Measurements from ENCODE around the gene ZAP70.

ZAP70 gene

DNA sequence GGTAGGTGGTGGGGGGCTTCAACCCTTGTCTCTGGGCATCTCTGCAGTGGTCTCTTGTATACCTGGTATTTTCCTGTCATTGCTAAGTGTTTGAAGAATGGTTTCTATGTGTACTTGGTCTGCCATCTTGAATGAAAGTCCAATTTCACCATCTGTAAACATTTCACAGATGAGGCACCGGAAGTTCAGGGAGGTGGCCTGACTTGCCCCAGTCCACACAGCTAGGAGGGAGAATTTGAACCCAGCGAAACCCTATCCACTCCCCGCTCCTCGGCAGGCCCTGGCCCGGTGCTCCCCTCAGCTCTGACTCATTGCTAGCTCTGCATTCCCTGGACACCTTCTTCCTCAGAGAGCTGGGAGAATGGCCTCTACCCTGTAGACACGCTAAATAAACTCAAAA, 30.5 kb downstream of the ZAP70 start:
- H3K4me2 ChIP-seq, result peak overlapping the region in 1 of 11 experiments; percentile 9; a peak in 1 of 22 replicates
- H3K36me3 ChIP-seq, result peaks cover 0 to 30% (median 11%) of the 10 kb centered on the region in 11 experiments; a peak in 13 of 22 replicates
- H3K9me3 ChIP-seq (replicated peaks in 1 of 11), result peaks cover 0 to under 1% (median 0%) of the 10 kb centered on the region in 11 experiments; a peak in 2 of 22 replicates
- no peak overlapping the region for H3K4me3 ChIP-seq
- no peak overlapping the region for H3K9ac ChIP-seq
- no peaks in the 10 kb centered on the region; a peak in 1 of 22 replicates for H4K20me1 ChIP-seq
- peaks cover 44 to 76% (median 58%) of the 10 kb centered on the region in 10 experiments for H3K4me1 ChIP-seq
- H3K27ac ChIP-seq, result no peak overlapping the region
- H3K27me3 ChIP-seq, result no peaks in the 10 kb centered on the region
- no peak for TF ChIP-seq Cebpa-rat (IDR thresholded peaks at IDR 0.05)

DNA sequence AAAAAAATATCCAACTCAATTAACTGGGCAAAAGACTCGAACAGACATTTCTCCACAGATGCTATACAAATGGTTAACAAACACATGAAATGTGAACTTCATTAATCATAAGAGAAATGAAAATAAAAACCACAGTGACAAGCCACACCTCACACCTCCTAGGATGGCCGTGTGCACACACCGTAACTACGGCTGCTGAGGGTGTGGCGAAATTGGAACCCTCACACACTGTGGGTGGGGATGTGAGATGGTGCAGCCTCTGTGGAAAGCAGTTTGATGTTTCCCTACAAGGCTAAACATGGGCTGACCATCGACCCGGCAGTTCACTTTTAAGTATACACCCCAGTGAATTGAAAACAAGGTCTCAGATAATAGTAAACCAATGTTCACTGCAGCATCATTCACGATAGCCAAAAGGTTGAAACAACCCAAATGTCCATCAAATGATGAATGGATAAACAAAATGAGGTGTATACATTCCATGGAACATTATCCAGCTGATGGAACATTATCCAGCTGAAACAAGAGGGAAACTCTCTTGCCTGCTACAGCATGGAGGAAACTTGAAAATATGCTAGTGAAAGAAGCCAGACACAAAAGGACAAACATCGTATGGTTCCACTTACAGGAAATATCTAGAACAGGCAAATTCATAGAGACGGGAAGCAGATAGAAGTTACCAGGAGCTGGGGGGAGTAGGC, 32.2 kb downstream of the ZAP70 start:
- Histone ChIP-seq H3K36me3 (peaks cover 0 to 16% (median 12%) of the 10 kb centered on the region in 11 experiments; a peak in 8 of 22 replicates), H3K27ac (peak overlapping the region in 2 of 11 experiments; percentile 19 to 36; a peak in 2 of 22 replicates), H3K9ac (no peak overlapping the region), H3K9me3 (replicated peaks in 1 of 11) (peaks cover 0 to 16% (median 6%) of the 10 kb centered on the region in 11 experiments; a peak in 13 of 22 replicates), H3K4me3 (no peak overlapping the region), H3K27me3 (no peaks in the 10 kb centered on the region), H3K4me2 (peak overlapping the region in 10 of 11 experiments; percentile 38 to 87 (median 74); a peak in 20 of 22 replicates), H4K20me1 (no peaks in the 10 kb centered on the region), H3K4me1 (peaks cover 44 to 82% (median 73%) of the 10 kb centered on the region in 10 experiments)
- no peak; a peak in 1 of 22 replicates for TF ChIP-seq Cebpa-rat (IDR thresholded peaks at IDR 0.05)

DNA sequence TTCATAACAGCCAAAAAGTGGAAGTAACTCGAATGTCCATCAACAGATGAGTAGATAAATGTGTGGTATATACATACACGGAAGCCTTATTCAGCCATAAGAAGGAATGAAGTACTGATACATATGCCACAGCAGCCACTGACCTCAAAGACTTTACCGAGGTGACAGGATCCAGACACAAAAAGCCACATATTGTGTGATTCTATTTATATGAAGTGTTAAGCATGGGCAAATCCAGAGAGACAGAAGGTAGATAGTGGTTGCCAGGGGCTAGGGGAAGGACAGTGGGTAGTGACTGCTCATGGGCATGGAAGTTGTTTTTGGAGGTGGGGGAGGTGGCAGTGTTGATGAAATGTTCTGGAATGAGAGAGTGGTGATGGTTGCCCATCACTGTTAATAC, 33.9 kb downstream of the ZAP70 start:
- no peak for TF ChIP-seq Cebpa-rat (IDR thresholded peaks at IDR 0.05)
- no peaks in the 10 kb centered on the region for H3K27me3 ChIP-seq
- H3K9ac ChIP-seq, result peak overlapping the region in 2 of 11 experiments; percentile 81 to 84; a peak in 4 of 22 replicates
- H3K9me3 ChIP-seq (replicated peaks in 1 of 11), result peaks cover 0 to 16% (median 6%) of the 10 kb centered on the region in 11 experiments; a peak in 13 of 22 replicates
- peaks cover 0 to 18% (median 6%) of the 10 kb centered on the region in 11 experiments; a peak in 5 of 22 replicates for H3K36me3 ChIP-seq
- H3K4me1 ChIP-seq, result peaks cover 36 to 84% (median 78%) of the 10 kb centered on the region in 10 experiments
- H3K4me3 ChIP-seq, result no peak overlapping the region
- H3K4me2 ChIP-seq, result peak overlapping the region; percentile 68 to 94 (median 84)
- H3K27ac ChIP-seq, result peak overlapping the region in 9 of 11 experiments; percentile 84 to 94 (median 92); a peak in 17 of 22 replicates
- no peaks in the 10 kb centered on the region for H4K20me1 ChIP-seq

DNA sequence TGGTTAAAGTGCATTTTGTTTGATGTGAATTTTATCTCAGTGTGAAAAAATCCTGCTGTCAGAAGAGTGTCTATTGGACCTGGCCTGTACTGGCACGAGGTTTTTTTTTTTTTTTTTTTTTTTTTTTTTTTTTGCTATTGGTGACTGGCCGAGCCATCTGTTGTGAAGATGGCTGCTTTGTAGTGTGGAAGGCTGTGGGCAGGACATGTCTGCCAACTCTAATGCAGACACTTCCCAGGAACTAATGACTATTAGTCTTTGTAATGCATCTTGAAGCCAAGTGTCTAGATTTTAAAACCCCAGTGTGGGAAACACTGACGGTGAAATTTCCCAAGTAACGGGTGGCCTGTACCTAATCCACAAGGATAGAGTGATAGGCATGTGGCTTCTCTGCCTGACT, 34.3 kb downstream of the ZAP70 start:
- Histone ChIP-seq H3K4me1 (peaks cover 32 to 84% (median 78%) of the 10 kb centered on the region in 10 experiments), H3K27ac (peak overlapping the region in 10 of 11 experiments; percentile 82 to 94 (median 92); a peak in 20 of 22 replicates), H3K4me2 (peak overlapping the region; percentile 68 to 94 (median 84)), H4K20me1 (no peaks in the 10 kb centered on the region), H3K27me3 (no peaks in the 10 kb centered on the region), H3K4me3 (peak overlapping the region in 7 of 10 experiments; percentile 10 to 62 (median 46); a peak in 9 of 20 replicates), H3K36me3 (peaks cover 0 to 18% (median 6%) of the 10 kb centered on the region in 11 experiments; a peak in 5 of 22 replicates), H3K9me3 (replicated peaks in 1 of 11) (peaks cover 0 to 16% (median 6%) of the 10 kb centered on the region in 11 experiments; a peak in 13 of 22 replicates), H3K9ac (peak overlapping the region in 10 of 11 experiments; percentile 74 to 84 (median 80); a peak in 16 of 22 replicates)
- no peak for TF ChIP-seq Cebpa-rat (IDR thresholded peaks at IDR 0.05)

DNA sequence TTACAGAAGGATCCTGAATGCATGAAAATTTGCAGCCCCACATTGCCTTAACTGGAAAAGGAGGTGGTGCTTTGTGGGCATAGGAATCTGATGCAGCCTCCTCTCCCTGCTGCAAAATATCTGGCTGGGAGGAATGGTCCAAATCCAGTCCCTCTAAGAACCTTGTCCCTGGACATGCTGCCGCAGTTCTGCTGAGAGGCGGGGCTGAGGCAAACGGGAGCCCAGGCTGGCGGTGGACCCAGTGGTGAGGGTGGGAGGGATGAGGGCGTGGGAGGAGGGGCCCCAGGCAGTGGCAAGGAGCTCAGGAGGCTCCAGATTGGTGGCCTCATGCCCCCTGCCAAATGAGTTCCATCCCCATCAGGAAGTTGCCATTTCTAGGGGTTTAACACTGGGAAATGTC, 36.2 kb downstream of the ZAP70 start:
- H3K4me2 ChIP-seq, result peak overlapping the region in 9 of 11 experiments; percentile 3 to 87 (median 49); a peak in 15 of 22 replicates
- no peaks in the 10 kb centered on the region for H3K27me3 ChIP-seq
- peak overlapping the region in 9 of 11 experiments; percentile 76 to 94 (median 92); a peak in 17 of 22 replicates for H3K27ac ChIP-seq

DNA sequence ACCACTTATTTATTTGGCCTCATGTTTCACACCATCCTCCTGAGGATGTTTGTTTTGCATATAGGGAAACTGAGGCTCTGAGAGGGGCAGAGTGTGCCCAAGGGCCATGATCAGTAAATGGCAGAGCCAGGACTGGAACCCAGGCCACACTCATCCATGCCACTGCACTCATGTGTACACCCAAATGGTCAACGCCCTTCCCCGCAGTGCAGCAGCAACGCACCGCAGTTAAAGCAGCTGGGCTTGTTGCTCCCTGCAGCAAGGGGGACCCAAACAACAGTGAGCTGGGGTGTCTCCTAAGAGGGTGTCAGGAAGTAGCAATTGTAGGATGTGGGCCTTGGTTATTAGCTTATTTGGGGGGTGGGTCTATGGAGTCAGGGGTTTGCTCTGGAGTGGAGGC, 36.6 kb downstream of the ZAP70 start:
- no peak overlapping the region for H3K4me3 ChIP-seq
- peak overlapping the region in 8 of 11 experiments; percentile 76 to 94 (median 92); a peak in 14 of 22 replicates for H3K27ac ChIP-seq
- H3K27me3 ChIP-seq, result no peaks in the 10 kb centered on the region
- peak overlapping the region in 5 of 11 experiments; percentile 3 to 56 (median 49); a peak in 3 of 22 replicates for H3K4me2 ChIP-seq
- H3K4me1 ChIP-seq, result peaks cover 37 to 98% (median 88%) of the 10 kb centered on the region in 10 experiments
- TF ChIP-seq Cebpa-rat (IDR thresholded peaks at IDR 0.05), result no peak
- H4K20me1 ChIP-seq, result no peaks in the 10 kb centered on the region
- peaks cover 0 to 26% (median 0%) of the 10 kb centered on the region in 11 experiments; a peak in 5 of 22 replicates for H3K36me3 ChIP-seq
- peaks cover 0 to 16% (median 6%) of the 10 kb centered on the region in 11 experiments; a peak in 13 of 22 replicates for H3K9me3 ChIP-seq (replicated peaks in 1 of 11)
- no peak overlapping the region for H3K9ac ChIP-seq

More for the DNA sequence above, 36.2 kb downstream of the ZAP70 start:
- Histone ChIP-seq H3K4me1 (peaks cover 33 to 98% (median 87%) of the 10 kb centered on the region in 10 experiments), H3K36me3 (peaks cover 0 to 24% (median 0%) of the 10 kb centered on the region in 11 experiments; a peak in 5 of 22 replicates), H3K9ac (peak overlapping the region in 2 of 11 experiments; percentile 17 to 42; a peak in 3 of 22 replicates), H3K4me3 (no peak overlapping the region), H4K20me1 (no peaks in the 10 kb centered on the region), H3K9me3 (replicated peaks in 1 of 11) (peaks cover 0 to 16% (median 6%) of the 10 kb centered on the region in 11 experiments; a peak in 13 of 22 replicates)
- TF ChIP-seq Cebpa-rat (IDR thresholded peaks at IDR 0.05), result no peak

DNA sequence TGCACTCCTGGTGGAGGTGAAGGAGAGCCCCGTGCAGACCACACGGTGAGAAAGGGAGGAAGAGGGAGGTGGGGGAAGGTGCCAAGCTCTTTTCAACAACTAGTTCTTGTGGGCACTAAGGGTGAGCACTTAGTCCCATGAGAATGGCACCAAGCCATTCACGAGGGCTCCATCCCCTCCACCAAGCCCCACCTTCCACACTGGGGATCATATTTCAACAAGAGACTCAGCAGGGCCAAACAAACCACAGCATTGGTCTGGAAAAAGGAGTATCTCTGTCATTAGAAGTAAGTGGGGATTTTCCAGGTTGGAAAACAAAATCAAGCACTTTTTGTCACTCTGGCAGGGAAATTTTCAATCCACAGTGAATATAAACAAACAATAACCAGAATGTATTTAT, 38.4 kb downstream of the ZAP70 start:
- Histone ChIP-seq H3K9ac (peak overlapping the region in 1 of 11 experiments; percentile 42; a peak in 3 of 22 replicates), H3K4me3 (no peak overlapping the region), H3K36me3 (peaks cover 7 to 40% (median 15%) of the 10 kb centered on the region in 11 experiments), H3K27me3 (no peaks in the 10 kb centered on the region), H3K4me1 (peaks cover 35 to 92% (median 82%) of the 10 kb centered on the region in 10 experiments), H4K20me1 (no peaks in the 10 kb centered on the region), H3K27ac (peak overlapping the region in 8 of 11 experiments; percentile 2 to 92 (median 37); a peak in 13 of 22 replicates), H3K4me2 (peak overlapping the region in 8 of 11 experiments; percentile 44 to 68 (median 60); a peak in 16 of 22 replicates), H3K9me3 (replicated peaks in 1 of 11) (peaks cover 0 to 16% (median 6%) of the 10 kb centered on the region in 11 experiments; a peak in 13 of 22 replicates)
- TF ChIP-seq Cebpa-rat (IDR thresholded peaks at IDR 0.05), result no peak

Data from BLaER1 treated with 17β-estradiol and CSF1 and Interleukin-3, amounts not matched to agents 10 nM and 100 nM (cell line).